M059J (cell line): ENCODE measurements around the gene TIMM17A. TPM values are rescaled to one million over a fixed set of nuclear protein-coding genes. Genes with fewer than 3 reads are reported as not detected.

ENCODE experiments used
- DNase-seq: peaks from one replicate; pipeline ENCODE4 v3.0.0-alpha.2; 2012; ENCODE audit warnings: low read depth
- total RNA-seq: library from RNA; depleted of rRNA; stranded (reverse); fragments of >200 nt; shearing (Covaris generic); gene quantifications from 2 replicates; pipeline ENCODE4 v1.2.3, GENCODE V29; 2014; rRNA removed

Gene TIMM17A
- total RNA-seq, 1 experiment from 2014 or later: 113 TPM

GRCh38 chr1:202014915-202015661 is 59.8 kb downstream of the TIMM17A start:
- DNase-seq: no peak

GRCh38 chr1:202015662-202015937 is 60.3 kb downstream of the TIMM17A start:
- no peak for DNase-seq

- DNase-seq: peak; percentile 30
These were observed 60.9 kb downstream of the TIMM17A start for GRCh38 chr1:202016022-202016810.

GRCh38 chr1:202016811-202017748 is 61.8 kb downstream of the TIMM17A start:
- DNase-seq: no peak

GRCh38 chr1:202017749-202018467 is 62.6 kb downstream of the TIMM17A start:
- DNase-seq: no peak

GRCh38 chr1:202018468-202019234 is 63.3 kb downstream of the TIMM17A start:
- DNase-seq: peak; percentile 74

GRCh38 chr1:202019235-202019558 is 63.9 kb downstream of the TIMM17A start:
- DNase-seq: peak; percentile 39

Other genes with a start within 250 kb of the TIMM17A start
- 31.3 and 43.9 TPM in 2 replicates for gene IPO9, start 126.3 kb upstream of the TIMM17A start, total RNA-seq
- gene SHISA4, start 66.6 kb upstream of the TIMM17A start, total RNA-seq: 63.9 and 64.2 TPM in 2 replicates
- 4.7 and 6.0 TPM in 2 replicates for gene LMOD1, start 9.0 kb upstream of the TIMM17A start, total RNA-seq
- 76.3 and 119 TPM in 2 replicates for gene RNPEP, start 27.1 kb downstream of the TIMM17A start, total RNA-seq
- gene ELF3, start 55.1 kb downstream of the TIMM17A start, total RNA-seq: 0.15 and 2.3 TPM in 2 replicates
- gene GPR37L1, start 167.4 kb downstream of the TIMM17A start, total RNA-seq: not detected in 2 replicates
- gene ARL8A, start 189.2 kb downstream of the TIMM17A start, total RNA-seq: 15.3 and 24.7 TPM in 2 replicates
- gene PTPN7, start 205.1 kb downstream of the TIMM17A start, total RNA-seq: not detected in 2 replicates
- gene LGR6, start 238.3 kb downstream of the TIMM17A start, total RNA-seq: not detected in 2 replicates